Measurements from ENCODE around the gene OR4C3.
"Not testable (repeated sequence)": the region's sequence is repeated elsewhere in the genome, so short reads cannot be mapped to it uniquely, and the experiment has no call there.

GRCh38 chr11:48324620-48325019 lies at the start of gene OR4C3:
- not testable (repeated sequence) for TF ChIP-seq GATA2, GATA3 (IDR thresholded peaks at IDR 0.05; ENCODE audit: low read depth, low read length)

Measured in SH-SY5Y (cell line).